CMK (cell line): ENCODE results near the gene PRKG1.
"Not testable (repeated sequence)": the region's sequence is repeated elsewhere in the genome, so short reads cannot be mapped to it uniquely, and the experiment has no call there.

Source experiments
- DNase-seq: peaks from one replicate; pipeline ENCODE4 v3.0.0-alpha.2; 2010; ENCODE audit warnings: low read depth

The PRKG1 gene

DNA sequence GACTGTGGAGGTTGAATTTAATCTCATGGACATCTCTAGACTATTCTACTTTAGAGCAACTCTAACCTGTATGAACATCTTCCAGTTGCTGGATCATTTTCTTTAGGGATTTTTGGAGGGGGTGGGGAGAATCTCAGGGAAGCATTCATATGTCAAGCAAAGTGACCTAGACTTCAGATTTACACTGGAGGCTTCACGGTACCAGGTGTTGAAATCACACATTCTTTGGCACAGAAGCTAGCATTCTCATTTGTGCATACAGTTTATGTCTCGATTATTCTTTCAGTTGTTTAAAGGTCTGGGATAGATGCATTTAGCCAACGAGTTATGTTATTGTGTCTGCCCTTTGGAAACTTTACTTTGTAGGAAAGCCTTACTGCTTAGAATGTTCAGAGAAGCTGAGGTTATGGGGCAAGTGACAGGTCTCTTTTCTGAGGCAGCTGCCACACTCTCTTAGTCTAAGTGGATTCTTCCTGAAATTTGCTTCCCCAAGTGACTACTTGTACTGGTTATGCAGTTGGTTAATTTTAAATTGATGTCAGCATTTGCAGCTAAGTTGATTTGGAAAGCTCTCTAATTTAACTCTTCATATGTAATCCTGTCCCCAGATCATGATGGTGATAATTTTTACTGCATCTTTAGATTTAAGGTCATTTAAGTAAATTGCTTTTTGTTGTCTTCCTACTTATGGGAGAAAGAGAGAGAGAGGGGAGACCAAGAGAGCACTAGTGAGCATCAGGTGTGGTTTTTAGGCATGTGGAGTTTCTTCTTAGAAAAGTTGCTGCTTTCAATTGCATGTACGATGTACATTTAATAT is 153.8 kb downstream of the PRKG1 start:
- no peak for DNase-seq

DNA sequence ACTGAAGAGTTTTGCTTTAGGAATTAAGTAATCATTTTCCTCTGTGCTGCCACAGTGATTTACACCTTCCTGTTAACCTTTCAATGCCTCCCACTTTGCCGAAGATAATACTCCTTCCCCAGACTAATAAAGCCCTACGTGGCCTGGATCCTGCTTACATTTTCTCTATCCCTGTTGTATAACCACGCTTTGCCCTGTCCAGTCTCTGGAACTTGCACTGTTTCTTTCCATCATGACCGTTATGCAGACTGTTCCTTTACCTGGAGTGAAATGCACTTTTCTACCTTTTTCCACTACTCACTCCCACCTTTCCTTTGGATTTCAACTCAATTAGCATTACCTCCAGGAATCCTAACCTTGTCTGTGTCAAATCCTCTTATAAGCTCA is 154.4 kb downstream of the PRKG1 start:
- DNase-seq, result no peak

DNA sequence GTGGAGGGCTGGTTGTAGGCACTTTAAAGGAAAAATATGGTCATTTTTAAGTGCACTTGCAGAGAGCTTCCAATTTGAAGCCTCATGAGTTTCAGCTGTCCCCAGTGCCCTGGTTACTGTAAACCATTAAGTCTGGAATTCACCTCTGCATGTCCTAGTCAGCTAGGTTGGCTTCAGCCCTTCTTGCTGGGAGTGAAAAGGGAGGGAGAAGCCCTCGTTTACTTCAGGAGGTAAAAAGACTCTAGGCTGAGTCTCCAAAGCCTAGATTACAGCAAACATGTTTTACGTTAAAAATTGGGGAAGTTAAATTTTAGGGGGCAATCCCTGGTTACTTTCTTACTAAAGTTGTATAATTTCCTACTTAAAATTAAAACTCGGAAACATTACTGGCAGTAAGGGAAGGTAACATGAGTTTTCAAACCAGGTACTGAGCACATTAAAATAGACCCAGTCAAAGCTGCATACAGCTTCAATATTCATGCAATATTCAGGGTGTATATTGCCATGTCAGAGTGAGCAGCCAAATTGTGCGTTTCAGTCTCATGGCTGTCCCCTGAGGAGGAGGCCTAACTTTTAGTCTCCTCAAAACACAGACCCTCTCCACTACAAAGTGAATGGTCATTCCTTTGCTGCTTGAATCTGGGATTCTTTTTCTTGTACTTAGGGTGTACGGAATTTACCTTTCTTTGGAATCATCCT is 156.7 kb downstream of the PRKG1 start:
- no peak for DNase-seq

DNA sequence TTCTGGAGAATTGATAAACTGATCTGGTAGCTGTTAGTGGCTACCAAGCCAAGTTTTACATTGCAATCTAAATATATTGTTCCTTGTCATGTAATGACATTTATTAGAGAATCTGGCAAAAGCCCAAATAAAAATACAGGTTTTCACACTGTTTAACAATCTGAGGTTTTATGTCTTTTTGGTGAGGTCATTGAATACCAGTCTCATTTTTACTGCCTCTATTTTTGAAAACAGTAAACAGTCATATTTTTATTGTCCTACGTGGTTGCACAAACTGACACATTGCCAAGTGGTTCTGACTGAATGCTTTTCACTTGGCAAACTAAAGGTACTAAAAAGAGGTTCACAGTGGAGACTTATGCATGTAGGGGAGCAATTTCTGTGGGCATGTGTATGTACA is 157.5 kb downstream of the PRKG1 start:
- no peak for DNase-seq

GRCh38 chr10:51233337-51234100 is 159.2 kb downstream of the PRKG1 start:
- no peak for DNase-seq

DNA sequence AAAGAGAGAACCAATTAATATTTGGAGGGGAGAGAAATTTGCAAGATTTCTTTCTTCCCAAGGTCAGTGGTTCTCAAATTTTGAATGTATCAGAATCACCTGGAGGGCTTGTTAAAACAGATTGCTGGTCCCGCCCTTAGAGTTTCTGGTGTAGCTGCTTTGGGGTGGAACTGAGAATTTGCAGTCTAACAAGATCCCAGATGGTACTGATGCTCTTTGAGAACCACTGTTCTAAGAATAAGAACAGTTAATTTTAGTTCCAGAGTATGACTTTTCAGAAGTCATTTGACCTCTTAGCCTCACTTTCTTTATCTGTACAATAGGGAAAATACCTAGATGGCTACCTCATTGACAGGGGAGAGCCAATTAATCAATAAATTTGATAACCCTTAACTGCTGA is 161.6 kb downstream of the PRKG1 start:
- no peak for DNase-seq

- DNase-seq, result no peak
These were observed 164.7 kb downstream of the PRKG1 start for GRCh38 chr10:51239006-51239405.

- DNase-seq, result no peak
These were observed 167.2 kb downstream of the PRKG1 start for GRCh38 chr10:51241461-51241860.

DNA sequence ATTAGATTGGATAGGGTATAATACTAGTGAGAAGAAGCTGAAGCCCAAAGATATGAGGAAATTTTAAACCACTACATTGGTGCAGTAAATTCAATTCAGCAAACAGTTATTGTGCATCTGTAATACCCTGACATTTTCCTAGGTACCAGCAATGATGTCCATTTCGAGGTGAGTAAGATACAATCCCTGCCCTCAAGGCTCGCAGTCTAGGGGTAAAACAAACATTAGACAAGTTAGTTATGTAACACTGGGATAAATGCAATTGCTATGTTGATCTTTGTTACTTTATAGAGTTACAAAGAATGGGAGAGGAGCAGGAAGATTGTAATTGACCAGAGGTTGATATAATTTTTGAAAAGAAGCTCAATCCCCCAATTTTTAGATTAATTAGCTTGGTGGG is 168.1 kb downstream of the PRKG1 start:
- no peak for DNase-seq

GRCh38 chr10:51244309-51244708 is 170.0 kb downstream of the PRKG1 start:
- no peak for DNase-seq

- DNase-seq, result no peak
These were observed 170.6 kb downstream of the PRKG1 start for GRCh38 chr10:51244748-51245490.

- no peak for DNase-seq
These were observed 171.9 kb downstream of the PRKG1 start for GRCh38 chr10:51246156-51246555.

DNA sequence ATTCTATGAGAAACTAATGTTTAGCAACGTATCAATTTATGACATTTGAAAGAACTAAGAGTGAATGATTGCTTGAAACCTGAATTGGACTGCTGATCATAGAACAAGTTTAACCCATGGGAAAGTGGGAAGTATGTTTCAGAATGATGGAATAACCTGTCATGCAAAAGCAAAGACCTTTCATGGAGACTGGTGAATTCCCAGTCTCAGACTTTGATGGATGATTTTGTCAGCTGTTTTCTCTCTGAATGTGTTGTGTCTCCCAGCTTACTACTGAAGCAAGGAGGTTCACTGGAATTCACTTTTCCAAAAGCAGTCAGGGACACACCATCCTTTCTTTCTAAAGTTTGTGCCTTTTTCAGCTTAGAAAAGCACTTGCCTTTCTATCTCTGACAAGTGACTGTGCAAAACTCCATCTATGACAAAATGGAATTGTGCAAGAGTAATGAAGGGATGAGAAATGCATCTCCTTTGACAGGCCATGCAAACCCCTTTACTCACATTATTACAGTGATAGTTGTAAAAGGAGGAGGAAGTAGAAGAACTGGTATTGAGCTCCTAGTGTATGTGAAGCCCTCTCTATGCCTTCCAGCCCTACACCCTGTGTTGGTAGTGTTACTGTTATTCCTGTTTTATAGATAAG is 176.1 kb downstream of the PRKG1 start:
- DNase-seq, result no peak

DNA sequence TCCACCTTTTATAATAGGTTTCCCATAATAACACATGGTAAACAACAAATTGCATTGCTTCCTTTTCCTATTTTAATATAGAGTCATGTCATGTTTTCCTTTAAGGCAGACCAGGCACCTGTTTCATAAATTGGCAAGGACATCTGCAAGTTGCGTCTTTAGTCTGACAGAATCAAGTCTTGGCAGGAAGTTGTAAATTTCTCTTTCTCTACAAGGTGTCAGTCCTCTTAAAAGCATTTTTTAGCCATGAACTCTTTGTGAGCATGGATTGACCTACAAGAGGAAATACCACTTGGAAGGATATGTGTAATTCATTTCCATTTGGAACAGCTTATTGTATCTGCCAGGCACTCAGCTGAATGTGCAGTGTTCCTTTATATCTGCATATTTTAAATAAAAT is 176.8 kb downstream of the PRKG1 start:
- no peak for DNase-seq

GRCh38 chr10:51255381-51255780 is 181.1 kb downstream of the PRKG1 start:
- no peak for DNase-seq

DNA sequence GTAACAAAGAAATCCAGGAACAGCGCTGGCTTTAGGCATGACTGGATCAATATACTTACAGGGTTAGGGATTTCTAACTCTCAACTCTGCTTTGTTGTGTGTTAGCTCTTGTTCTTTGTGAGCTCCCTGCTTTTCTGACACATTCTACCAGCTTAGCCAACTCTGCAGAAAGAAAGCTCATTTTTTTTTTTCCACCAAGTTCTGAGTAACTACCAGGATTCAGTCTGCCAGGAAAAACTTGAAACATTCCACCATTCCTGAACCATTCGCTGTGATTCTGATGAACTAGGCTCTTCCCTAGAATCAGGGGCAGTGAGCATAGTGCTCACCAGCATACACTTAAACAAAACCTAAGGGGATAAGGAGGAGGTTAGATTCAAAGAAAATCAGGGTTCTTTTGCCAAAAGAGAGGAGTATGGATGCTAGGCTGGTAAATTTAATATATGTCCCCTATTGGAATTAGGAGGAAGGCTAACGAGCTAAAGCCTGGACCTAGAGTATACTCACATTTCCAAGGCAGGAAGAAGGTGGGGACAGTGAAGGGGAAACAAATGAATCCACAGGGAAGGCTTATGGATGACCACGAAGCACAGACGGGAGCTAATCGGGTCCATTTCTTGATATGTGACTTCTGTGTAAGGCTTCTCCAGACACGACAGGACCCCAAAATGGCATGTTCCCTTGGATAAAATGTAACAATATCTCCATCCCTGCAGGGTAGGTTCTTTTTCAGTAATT is 183.4 kb downstream of the PRKG1 start:
- DNase-seq, result no peak

DNA sequence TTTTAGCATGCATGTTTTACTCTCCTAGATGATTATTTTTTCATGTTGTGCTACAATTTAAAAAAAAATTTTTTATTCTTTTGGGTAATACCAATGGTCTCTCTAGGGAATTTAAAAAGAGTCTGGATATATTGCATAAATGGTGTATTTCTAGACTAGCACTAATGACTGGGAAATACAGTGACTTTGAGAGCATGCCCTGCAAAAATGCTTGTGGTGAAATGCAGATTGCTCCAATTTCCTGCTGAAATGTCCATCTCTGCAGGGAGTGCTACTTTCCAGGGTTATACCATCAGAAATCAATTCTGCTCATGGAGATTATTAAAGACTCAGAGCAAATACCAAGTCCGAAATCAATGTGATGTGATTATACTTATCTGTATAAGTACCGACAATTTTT is 186.1 kb downstream of the PRKG1 start:
- no peak for DNase-seq

DNA sequence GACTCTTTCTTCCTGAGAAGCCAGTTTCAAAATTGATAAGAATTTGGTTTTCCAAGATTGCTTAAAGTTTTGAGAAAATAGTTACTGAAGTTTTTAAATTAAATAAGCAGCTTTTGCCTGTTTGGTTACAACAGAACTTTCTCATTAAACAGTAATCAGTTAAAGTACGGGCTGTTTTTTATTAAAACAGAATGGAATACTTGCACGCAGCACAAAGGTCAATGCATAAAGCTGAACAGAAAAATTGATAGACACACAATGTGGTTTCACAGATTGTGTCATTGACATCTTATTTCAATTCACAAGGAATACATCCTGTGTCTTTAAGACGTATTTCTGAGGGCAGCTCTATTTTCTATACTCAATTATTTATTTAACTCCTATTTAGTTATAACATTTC is 192.2 kb downstream of the PRKG1 start:
- DNase-seq, result no peak

DNA sequence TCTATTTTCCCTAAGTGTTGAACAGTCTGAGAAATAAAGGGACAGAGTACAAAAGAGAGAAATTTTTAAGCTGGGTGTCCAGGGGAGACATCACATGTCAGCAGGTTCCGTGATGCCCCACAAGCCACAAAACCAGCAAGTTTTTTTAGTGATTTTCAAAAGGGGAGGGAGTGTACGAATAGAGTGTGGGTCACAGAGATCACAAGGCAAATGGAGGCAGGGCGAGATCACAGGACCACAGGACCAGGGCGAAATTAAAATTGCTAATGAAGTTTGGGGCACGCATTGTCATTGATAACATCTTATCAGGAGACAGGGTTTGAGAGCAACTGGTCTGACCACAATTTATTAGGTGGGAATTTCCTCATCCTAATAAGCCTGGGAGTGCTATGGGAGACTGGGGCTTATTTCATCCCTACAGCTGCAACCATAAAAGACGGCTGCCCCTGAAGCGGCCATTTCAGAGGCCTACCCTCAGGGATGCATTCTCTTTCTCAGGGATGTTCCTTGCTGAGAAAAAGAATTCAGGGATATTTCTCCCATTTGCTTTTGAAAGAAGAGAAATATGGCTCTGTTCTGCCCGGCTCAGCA is 193.8 kb downstream of the PRKG1 start:
- not testable (repeated sequence) for DNase-seq

DNA sequence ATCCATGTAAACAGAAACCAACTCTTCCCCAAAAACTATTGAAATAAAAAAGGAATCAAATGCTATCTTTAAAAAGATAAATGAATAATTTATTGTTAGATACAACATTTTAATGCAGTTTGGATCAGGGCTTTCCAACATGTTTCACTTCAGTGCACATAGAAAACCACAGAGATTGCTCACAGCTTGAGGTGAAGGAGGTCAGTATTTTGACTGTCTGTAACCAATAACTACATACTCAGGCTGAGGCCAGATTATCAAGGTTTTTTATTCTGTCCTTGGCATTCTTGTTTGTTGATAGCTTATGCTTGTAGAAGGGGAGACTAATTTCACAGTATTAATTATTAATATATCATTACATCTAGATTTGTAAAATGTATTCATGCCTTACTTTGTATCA is 195.5 kb downstream of the PRKG1 start:
- DNase-seq, result no peak
